DMS79 treated with DMSO at 0.1 percent for 48 hours (cell line): Measurements from ENCODE around the gene RXRA.

Source experiments
- DNase-seq: peaks from one replicate; lab custom pipeline; 2025; lab: John Stamatoyannopoulos, UW

RXRA gene

DNA sequence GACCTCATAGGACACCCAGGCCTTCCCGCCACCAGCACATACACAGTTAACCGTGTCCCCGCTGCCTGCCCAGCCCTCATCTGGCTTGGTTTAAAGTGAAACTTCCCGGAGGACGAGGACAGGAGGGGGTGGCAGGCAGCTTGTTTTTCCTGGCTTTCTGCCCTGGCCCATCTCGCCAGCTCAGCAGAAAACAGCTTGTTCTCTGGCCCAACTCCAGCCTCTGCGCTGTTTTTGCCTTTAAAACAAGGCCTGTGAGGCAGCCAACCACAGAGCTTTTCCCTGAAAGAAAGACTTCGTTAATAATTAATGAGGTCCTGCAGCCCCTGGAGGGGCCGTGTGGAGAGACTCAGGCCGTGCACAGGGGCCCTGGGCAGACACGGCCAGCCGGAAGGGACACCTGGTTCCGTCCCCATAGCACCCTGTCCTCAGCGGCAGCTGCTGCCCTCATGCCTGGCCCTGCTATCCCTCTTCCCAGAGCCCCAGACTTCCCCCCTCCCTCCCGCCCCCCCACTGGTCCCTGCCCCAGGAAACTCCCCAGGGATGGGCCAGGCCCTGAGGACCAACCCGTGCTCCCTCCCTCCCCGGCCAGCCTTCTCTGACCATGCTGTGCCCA lies 108.7 kb downstream of the RXRA start:
- DNase-seq: peak; percentile 96

DNA sequence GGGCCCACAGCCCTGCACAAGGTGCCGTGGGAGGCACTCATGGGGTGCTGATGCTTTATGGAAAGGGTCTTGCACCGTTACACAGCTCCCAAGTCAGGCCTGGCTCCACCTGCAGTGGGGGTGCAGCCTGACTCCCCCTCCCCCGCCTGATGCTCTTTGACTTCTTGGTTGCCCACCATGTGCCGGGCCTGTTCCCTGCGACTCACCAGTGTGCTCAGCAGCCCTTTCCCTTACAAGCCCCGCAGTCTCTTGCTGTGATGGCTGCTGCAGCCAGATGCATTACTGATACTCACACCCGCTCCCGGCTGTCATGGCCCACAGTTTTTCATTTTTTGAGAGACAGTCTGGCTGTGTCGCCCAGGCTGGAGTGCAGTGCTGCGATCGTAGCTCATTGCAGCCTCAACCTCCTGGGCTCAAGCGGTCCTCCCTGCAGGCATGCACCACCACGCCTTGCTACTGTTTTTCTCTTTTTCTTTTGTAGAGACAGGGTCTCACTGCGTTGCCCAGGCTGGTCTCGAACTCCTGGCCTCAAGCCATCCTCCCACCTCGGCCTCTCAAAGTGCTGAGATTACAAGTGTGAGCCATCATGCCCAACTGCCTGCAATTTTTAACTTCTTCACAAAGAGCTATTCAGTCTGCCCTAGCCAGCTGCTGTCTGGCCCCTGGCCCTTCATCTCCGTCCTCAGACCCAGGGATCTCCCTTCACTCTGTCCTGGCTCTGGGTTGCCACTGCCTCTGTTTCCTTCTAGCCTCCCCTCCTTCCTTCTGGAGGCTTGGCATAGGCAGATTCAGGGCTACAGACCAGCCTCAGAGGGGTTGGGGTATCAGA lies 109.5 kb downstream of the RXRA start:
- no peak for DNase-seq

- no peak for DNase-seq
These were observed 110.1 kb downstream of the RXRA start for GRCh38 chr9:134436379-134436762.

- DNase-seq: no peak
These were observed 110.7 kb downstream of the RXRA start for GRCh38 chr9:134436911-134437310.

- DNase-seq: no peak
These were observed 111.3 kb downstream of the RXRA start for GRCh38 chr9:134437403-134438194.

GRCh38 chr9:134438195-134438788 lies 112.0 kb downstream of the RXRA start:
- no peak for DNase-seq

DNA sequence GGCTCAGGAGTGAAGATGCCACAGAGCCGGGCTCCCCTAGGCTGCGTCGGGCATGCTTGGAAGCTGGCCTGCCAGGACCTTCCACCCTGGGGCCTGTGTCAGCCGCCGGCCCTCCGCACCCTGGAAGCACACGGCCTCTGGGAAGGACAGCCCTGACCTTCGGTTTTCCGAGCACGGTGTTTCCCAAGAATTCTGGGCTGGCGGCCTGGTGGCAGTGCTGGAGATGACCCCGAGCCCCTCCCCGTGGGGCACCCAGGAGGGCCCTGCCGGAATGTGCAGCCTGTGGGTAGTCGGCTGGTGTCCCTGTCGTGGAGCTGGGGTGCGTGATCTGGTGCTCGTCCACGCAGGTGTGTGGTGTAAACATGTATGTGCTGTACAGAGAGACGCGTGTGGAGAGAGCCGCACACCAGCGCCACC lies 113.1 kb downstream of the RXRA start:
- DNase-seq: no peak

GRCh38 chr9:134440636-134441226 lies 114.5 kb downstream of the RXRA start:
- DNase-seq: no peak

- no peak for DNase-seq
These were observed 115.2 kb downstream of the RXRA start for GRCh38 chr9:134441227-134442084.

DNA sequence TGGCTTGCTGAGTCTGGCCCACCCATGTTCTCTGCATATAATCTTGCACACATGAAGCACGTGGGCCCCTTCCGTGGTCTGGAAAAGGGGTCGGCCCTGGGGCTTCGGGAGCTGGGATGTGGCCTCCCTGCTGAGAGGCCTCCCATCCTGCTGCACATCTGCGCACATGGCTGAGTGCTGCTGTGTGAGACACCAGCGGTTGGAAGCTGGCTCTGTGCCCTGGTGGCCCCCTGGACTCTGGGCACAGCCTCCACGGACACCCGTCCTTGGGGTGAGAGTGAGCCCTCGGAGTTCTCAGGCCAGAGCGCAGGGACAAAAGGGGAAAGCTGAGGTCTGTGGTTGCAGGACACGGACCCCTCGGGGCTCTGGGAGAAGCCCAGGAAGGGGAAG lies 115.8 kb downstream of the RXRA start:
- no peak for DNase-seq

DNA sequence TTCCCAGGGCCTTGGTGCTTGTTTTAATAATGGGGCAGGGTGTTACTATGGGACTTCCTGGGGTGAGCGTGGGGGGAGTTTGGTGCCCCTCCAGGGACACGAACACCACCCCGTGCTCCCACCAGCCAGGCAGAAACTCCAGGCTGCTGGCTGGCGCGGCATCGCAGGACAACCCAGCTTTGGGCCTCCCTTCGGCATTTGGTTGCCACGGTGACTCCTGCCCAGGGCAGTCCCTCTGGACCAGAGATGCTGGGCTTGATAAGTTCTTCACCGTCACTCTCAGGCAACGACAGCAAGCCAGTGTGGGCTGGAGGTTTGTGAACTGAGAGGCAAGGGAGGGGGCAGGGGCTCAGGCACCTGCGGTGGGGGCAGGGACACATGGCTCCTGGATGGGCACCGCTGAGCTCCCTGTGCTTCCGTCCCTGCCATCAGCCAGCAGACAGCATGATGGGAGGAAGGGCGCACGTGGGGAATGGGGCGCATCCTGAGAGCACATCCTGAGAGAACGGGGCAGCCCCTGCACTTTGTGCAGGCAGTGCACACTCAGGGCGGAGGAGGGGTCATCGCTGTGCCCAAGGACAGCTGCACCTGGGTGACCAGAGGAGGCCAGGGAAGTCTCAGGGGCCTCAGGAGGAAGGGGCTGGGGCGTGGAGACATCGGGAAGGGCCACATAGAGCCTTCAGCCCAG lies 116.4 kb downstream of the RXRA start:
- peak; percentile 25 for DNase-seq

DNA sequence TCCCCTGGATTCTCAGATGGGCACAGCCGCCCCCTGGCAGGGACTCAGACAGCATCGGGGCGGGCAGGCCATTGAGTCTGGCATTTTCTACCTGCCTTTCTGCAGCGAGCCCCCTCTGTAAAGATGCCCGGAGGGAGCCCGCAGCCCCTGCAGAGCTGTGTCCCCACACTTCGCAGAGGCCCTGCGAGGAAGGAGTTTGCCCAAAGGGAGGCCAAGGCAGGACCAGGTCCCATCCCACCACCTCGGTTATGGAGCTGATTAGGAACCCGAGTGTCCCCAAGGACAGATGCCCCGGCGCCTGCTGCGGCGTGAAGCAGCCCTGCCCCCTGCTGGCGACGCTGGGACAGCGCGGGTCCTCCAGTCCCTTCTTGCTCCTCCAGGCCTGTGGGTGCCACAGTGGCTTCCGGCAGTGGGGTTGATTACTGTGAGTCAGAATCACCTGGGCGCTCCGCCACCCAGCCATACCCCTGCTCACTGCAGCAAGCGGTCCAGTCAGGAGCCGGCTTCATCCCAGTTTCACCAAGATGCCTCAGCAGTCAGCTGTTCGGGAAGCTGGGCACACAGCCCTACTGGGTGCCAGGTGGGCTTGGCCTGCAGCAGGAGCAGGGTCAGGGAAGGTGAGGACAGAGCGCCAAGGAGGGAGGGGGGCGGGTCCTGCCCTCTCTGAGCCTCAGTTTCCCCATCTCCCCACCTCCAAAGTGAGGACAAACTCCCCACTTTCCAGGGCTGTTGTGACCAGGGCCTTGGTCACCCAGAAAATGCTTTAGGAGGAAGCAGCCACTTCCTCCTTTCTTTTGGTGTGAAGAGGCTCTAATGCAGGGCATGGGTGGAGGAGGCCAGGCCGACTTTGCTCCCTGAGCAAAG lies 117.2 kb downstream of the RXRA start:
- DNase-seq: peak; percentile 87

- no peak for DNase-seq
These were observed 117.7 kb downstream of the RXRA start for GRCh38 chr9:134444038-134444315.

GRCh38 chr9:134445000-134445399 lies 118.7 kb downstream of the RXRA start:
- DNase-seq: no peak

DNA sequence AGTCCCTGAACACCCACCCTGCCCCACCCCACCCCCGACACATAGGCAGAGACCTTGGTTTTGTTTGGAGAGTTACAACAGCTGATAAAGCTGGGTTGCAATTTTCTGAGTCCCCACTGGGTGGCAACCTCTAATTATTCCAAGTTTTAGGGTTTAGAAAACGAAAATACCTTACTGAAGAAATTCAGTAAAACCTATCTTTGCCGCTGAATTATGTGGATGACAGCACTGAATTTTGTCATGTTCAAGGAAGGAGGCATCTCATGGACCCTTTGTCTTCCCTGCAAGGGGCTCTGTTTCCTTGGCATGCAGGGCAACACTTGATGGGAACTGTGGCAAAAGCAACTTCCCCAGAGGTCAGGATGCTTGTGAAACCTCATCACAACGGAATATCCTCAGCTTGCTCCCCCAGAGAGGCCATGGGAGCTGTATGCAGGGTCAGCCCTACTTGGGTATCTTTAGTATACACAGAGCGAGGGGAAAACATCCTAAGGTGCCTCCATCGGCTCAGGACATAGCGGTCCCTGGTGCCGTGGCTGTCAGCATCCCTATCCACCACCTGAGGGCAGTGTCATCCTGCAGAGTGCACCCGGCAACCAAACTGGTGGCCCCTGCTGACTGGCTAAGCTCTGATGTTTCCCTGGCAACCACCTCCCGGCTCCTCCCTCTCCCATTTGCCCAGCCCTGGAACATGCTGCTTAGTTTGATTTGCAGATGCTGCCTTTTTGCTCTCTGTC lies 123.1 kb downstream of the RXRA start:
- peak; percentile 94 for DNase-seq

DNA sequence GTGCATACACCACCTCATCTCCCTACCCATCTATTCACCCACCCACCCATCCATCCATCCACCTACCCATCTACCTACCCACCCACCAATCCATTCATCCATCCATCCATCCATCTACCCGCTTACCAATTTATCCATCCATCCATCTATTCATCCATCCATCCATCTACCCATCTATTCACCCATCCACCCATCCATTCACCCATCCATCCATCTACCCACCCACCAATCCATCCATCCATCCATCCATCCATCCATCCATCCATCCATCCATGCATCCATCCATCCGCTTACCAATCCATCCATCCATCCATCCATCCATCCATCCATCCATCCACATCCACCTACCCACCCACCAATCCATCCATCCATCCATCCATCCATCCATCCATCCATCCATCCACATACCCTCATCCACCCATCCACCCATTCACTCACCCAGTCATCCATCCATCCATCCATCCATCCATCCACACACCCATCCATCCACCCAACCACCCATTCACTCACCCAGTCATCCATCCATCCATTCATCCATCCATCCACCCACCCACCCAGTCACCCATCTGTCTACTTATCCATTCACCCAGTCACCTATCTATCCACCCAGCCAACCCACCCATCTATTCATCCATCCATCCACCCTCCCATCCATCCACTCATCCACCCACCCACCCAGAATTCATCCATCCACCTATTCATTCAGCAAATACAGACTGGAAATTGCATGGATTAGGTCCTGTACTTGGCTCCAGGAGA lies 125.6 kb downstream of the RXRA start:
- DNase-seq: no peak

GRCh38 chr9:134452728-134453127 lies 126.5 kb downstream of the RXRA start:
- no peak for DNase-seq

DNA sequence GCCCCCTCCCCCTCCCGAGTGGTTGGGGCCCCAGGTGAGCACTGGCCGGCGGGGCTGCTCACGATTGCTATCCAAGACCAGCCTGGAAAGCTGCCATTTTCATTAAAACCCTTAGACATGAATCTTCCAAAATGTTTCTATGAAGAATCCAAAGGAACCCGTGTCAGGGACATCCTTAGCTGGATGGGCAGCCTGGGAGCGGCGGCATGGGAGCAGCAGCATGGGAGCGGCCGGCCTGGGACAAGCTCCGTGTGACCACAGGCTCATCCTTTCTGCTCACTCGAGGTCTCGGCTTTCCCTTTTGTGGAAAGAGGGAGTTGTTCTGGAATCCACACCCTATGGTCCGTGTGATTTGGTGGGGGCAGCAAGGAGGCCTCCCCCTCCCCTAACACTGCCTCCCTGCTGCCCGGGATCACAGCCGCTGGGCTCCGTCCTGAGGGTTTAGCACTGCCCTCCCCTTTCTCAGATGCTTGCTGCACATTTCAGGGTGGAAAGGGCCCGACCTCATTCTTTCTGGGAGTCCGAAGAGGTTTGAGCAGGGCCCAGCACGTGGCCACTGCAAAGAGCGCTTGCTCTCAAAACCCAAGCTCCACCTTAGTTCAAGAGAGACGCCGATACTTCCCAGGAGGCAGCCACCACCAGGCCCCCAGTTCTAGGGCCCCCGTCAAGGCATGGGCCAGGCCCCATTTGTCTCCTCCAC lies 127.7 kb downstream of the RXRA start:
- no peak for DNase-seq
